Fibroblast of lung (primary cell): ENCODE data around the gene PUSL1. TPM values are rescaled to one million over a fixed set of nuclear protein-coding genes. Genes with fewer than 3 reads are reported as not detected.

Experiments used
- DNase-seq, 2 donors: peaks; one replicate each; pipeline versions ENCODE4 v3.0.0 to v3.0.0-alpha.2; 2010; ENCODE audit warnings: low read depth in 2 of 2
- H2AFZ ChIP-seq: 2 replicates; pipeline ENCODE4 v1.5.1; 2012; ENCODE audit warnings: low read length, control low read depth, inconsistent platforms
- H3K27ac ChIP-seq: 2 replicates; pipeline ENCODE4 v1.5.1; 2011; ENCODE audit warnings: low read length, control low read depth; ENCODE audit not compliant: insufficient read depth
- H3K27me3 ChIP-seq: 2 replicates; pipeline ENCODE4 v1.5.1; 2011; ENCODE audit warnings: mild to moderate bottlenecking, low read length; ENCODE audit not compliant: control insufficient read depth, insufficient read depth
- H3K36me3 ChIP-seq: 2 replicates; pipeline ENCODE4 v1.5.1; 2011; ENCODE audit warnings: low read length; ENCODE audit not compliant: control insufficient read depth, insufficient read depth
- H3K4me1 ChIP-seq: 2 replicates; pipeline ENCODE4 v1.5.1; 2011; ENCODE audit warnings: low read length; ENCODE audit not compliant: control insufficient read depth, insufficient read depth; ENCODE audit errors: extremely low read depth
- H3K4me2 ChIP-seq: 2 replicates; pipeline ENCODE4 v1.5.1; 2011; ENCODE audit warnings: low read length, control low read depth; ENCODE audit not compliant: insufficient read depth; ENCODE audit errors: extremely low read depth
- H3K4me3 ChIP-seq, 4 experiments: fragments of 200-600 bp in 1 of 4; sonication (generic) in 1 of 4; replicated peaks in 1 of 4; 2 replicates each; pipeline ENCODE4 v1.5.1; 2011 to 2016; ENCODE audit warnings: low read length in 4 of 4, low read depth in 3 of 4, mild to moderate bottlenecking in 3 of 4, control low read depth in 2 of 4, inconsistent platforms in 1 of 4, mixed read lengths in 1 of 4; ENCODE audit not compliant: insufficient read depth in 1 of 4; ENCODE audit errors: control extremely low read depth in 1 of 4
- H3K79me2 ChIP-seq: 2 replicates; pipeline ENCODE4 v1.5.1; 2012; ENCODE audit warnings: mild to moderate bottlenecking, low read length, inconsistent platforms; ENCODE audit not compliant: control insufficient read depth, insufficient read depth
- H3K9ac ChIP-seq: 2 replicates; pipeline ENCODE4 v1.5.1; 2011; ENCODE audit warnings: mild to moderate bottlenecking, low read length, control low read depth; ENCODE audit not compliant: insufficient read depth
- H3K9me3 ChIP-seq: 2 replicates; pipeline ENCODE4 v1.5.1; 2012; ENCODE audit warnings: low read depth, low read length; ENCODE audit not compliant: control insufficient read depth, insufficient read depth
- H4K20me1 ChIP-seq: 2 replicates; pipeline ENCODE4 v1.5.1; 2011; ENCODE audit warnings: low read length; ENCODE audit not compliant: control insufficient read depth, insufficient read depth; ENCODE audit errors: extremely low read depth
- EZH2 ChIP-seq: IDR thresholded peaks from 2 replicates; pipeline ENCODE4 v1.5.1; 2012; ENCODE audit warnings: low read length, control low read depth, mild to moderate bottlenecking; ENCODE audit errors: missing control alignments
- polyA plus RNA-seq, 2 donors: library from polyadenylated mRNA; depleted of rRNA in 1 of 2; stranded (reverse) in 1 of 2; unstranded in 1 of 2; fragments of >200 nt; gene quantifications; 2 replicates each; pipeline ENCODE4 v1.2.1, GENCODE V29; 2011 to 2012; ENCODE audit warnings: missing spikeins in 1 of 2
- total RNA-seq: library from RNA; depleted of rRNA; stranded (reverse); fragments of >200 nt; gene quantifications from 2 replicates; pipeline ENCODE4 v1.2.1, GENCODE V29; 2014
- TF ChIP-seq, protein P1 (sequence below), 2 donors: IDR thresholded peaks in 1 of 2; conservative IDR thresholded peaks in 1 of 2; 1 replicate in 1 of 2; 2 replicates in 1 of 2; pipeline ENCODE4 v1.5.1; 2011 to 2012; ENCODE audit warnings: low read length in 2 of 2, control low read depth in 1 of 2, inconsistent platforms in 1 of 2, low read depth in 1 of 2, mild to moderate bottlenecking in 1 of 2

Gene PUSL1
- total and polyA plus RNA-seq, 2 donors (not counting 1 experiment from before 2014, with no cell fraction given), result 7.1 to 12.7 TPM

DNA sequence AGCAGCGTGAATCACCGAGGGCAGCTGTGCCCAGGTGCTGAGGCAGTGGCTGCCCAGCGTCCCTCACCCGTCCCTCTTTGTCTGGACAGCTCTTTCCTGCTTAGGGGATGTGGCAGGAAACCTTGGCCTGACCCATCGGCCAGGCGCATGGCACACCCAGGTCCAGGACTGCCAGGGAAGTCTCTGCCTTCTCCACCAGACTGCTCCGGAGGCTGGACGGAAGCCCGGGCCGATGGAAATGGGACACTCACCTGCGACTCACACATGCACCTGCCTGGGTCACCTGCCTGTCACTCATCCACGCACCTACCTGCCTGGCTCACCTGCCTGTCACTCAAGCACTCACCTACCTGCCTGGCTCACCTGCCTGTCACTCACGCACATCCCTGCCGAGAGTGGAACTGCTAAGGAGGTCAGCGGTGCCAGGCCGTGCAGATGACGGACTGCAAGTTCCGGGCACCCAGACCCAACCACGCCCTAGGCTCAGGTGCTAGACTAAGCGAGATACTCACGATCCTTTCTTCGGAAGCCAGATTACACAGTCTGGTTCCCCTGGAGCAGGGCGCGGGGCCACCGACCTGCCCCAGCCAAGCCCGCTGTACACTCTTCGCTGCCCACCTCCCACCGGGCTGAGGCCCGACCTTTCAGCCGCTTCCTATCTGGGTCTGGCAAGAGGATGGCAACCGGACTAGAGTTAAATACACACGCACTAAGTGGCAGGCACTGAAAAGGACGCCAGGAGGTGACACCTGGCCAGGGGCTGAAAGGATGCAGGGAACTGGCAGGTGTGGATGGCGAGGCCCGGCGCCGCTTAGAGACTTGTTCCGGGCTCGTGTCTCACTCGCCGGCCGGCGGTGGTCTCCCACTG lies 35.8 kb upstream of the PUSL1 start:
- peak overlapping the region; percentile 89 for H3K4me2 ChIP-seq
- H4K20me1 ChIP-seq, result no peaks in the 10 kb centered on the region
- H3K4me3 ChIP-seq, result peak overlapping the region; percentile 82 to 96 (median 86)
- H3K4me1 ChIP-seq, result peaks cover 20% of the 10 kb centered on the region
- H2AFZ ChIP-seq, result no peak overlapping the region
- H3K27me3 ChIP-seq, result no peaks in the 10 kb centered on the region
- H3K79me2 ChIP-seq, result peaks cover 59% of the 10 kb centered on the region
- TF ChIP-seq, protein P1, sequence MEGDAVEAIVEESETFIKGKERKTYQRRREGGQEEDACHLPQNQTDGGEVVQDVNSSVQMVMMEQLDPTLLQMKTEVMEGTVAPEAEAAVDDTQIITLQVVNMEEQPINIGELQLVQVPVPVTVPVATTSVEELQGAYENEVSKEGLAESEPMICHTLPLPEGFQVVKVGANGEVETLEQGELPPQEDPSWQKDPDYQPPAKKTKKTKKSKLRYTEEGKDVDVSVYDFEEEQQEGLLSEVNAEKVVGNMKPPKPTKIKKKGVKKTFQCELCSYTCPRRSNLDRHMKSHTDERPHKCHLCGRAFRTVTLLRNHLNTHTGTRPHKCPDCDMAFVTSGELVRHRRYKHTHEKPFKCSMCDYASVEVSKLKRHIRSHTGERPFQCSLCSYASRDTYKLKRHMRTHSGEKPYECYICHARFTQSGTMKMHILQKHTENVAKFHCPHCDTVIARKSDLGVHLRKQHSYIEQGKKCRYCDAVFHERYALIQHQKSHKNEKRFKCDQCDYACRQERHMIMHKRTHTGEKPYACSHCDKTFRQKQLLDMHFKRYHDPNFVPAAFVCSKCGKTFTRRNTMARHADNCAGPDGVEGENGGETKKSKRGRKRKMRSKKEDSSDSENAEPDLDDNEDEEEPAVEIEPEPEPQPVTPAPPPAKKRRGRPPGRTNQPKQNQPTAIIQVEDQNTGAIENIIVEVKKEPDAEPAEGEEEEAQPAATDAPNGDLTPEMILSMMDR (conservative IDR thresholded peaks at IDR 0.05 in 1 of 2, IDR thresholded peaks at IDR 0.05 in 1 of 2; ENCODE audit: low read depth in 1 of 2, low read length in 2 of 2), result no peak
- no peak for TF ChIP-seq EZH2
- H3K9me3 ChIP-seq, result no peaks in the 10 kb centered on the region
- peak in 1 of 2 donors; percentile 39 for DNase-seq
- peak overlapping the region; percentile 95 for H3K27ac ChIP-seq
- peak overlapping the region; percentile 97 for H3K9ac ChIP-seq
- H3K36me3 ChIP-seq, result peaks cover 11% of the 10 kb centered on the region

DNA sequence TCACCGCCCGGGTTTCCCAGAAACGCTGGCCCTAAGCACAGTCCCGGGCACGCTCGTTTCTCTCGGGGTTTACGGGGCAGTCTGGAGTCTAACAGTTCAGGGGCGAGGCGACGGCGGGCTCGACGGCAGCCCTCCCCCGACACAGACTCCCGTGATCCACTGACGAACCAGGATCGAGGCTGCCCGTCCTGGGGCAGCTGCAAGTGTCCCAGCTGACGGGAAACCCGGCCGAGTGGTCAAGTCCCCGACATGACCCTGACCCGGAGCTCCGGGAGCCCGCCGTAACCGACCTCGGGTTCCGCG lies 35.2 kb upstream of the PUSL1 start:
- Histone ChIP-seq H3K79me2 (peaks cover 53% of the 10 kb centered on the region), H3K27me3 (no peaks in the 10 kb centered on the region), H2AFZ (no peak overlapping the region), H3K4me3 (peak overlapping the region; percentile 82 to 96 (median 86)), H3K9ac (peak overlapping the region; percentile 97), H3K4me2 (peak overlapping the region; percentile 89), H3K4me1 (peaks cover 20% of the 10 kb centered on the region), H3K36me3 (peaks cover 6% of the 10 kb centered on the region), H4K20me1 (no peaks in the 10 kb centered on the region), H3K9me3 (no peaks in the 10 kb centered on the region), H3K27ac (peak overlapping the region; percentile 95)
- DNase-seq, result no peak
- TF ChIP-seq, protein P1 (conservative IDR thresholded peaks at IDR 0.05 in 1 of 2, IDR thresholded peaks at IDR 0.05 in 1 of 2; ENCODE audit: low read depth in 1 of 2, low read length in 2 of 2), result no peak
- TF ChIP-seq EZH2, result no peak

DNA sequence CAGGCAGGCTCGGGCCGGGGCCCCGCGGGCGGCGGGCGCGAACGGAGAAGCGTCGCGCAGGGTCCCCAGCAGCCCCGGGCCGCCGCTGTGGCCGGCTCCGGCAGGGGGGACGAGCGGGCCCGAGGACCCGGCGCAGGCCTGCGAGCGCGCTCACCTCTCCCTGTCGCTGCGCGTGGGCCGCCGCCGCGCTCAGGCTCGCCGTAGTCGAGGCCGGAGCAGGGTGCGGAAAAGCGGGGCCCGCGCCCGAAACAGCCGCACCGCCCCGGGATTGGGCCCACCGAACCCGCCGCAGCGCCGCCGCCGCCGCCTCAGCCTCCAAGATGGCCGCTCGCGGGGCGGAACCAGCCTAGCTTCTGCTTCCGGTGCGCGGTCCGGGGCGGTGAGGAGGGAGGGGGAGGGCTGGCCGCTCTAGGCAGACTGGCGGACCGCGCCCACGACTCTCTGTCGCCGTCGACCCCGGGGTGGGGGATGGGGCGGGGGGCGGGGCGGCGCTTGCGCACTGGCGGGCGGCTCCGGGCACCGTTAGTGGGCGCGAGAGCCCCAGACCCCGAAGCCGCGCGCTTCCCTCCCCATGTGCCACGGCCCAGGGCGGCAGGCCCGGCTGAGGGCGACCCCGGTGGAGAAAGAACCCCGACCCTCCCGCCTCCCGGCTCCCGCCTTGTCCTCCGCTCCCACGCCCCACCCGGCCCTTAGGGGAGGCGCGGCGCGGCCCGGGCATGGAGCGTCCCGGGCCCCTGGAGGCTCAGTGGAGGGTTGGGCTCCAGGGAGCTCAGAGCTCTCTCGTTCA lies 34.7 kb upstream of the PUSL1 start, which contains the start of gene UBE2J2:
UBE2J2 (minus strand) TSS at position 343 of the 787 bp plus-strand sequence. CDS start 5,862 bp downstream, outside the sequence.
- Histone ChIP-seq H3K27me3 (no peaks in the 10 kb centered on the region), H4K20me1 (no peaks in the 10 kb centered on the region), H3K4me2 (peak within 1 kb of the TSS; percentile 89), H3K4me1 (peaks cover 20% of the 10 kb centered on the region), H3K79me2 (peaks cover 48% of the 10 kb centered on the region), H2AFZ (peak within 1 kb of the TSS; percentile 75), H3K27ac (peak within 1 kb of the TSS; percentile 95), H3K4me3 (peak within 1 kb of the TSS; percentile 82 to 96 (median 86)), H3K9ac (peak within 1 kb of the TSS; percentile 97), H3K9me3 (no peaks in the 10 kb centered on the region), H3K36me3 (peaks cover 3% of the 10 kb centered on the region)
- no peak for TF ChIP-seq EZH2
- TF ChIP-seq, protein P1 (conservative IDR thresholded peaks at IDR 0.05 in 1 of 2, IDR thresholded peaks at IDR 0.05 in 1 of 2; ENCODE audit: low read depth in 1 of 2, low read length in 2 of 2), result no peak
- peak; percentile 91 to 94 for DNase-seq
